Measurements from ENCODE around the gene KRTCAP3.

The KRTCAP3 gene

GRCh38 chr2:27441226-27441926 lies 805 bp upstream of the KRTCAP3 start:
- DNase-seq = no peak

GRCh38 chr2:27442920-27443282 lies 720 bp downstream of the KRTCAP3 start:
- no peak for DNase-seq

- DNase-seq = no peak
These were observed 3.0 kb downstream of the KRTCAP3 start for GRCh38 chr2:27445155-27445554.

GRCh38 chr2:27445615-27446014 lies 3.4 kb downstream of the KRTCAP3 start:
- no peak for DNase-seq

GRCh38 chr2:27446057-27446456 lies 3.9 kb downstream of the KRTCAP3 start:
- DNase-seq = peak; percentile 14

- DNase-seq = no peak
These were observed 6.2 kb downstream of the KRTCAP3 start for GRCh38 chr2:27448381-27448780.

- no peak for DNase-seq
These were observed 8.9 kb downstream of the KRTCAP3 start for GRCh38 chr2:27451095-27451494.

GRCh38 chr2:27453968-27454367 lies 11.8 kb downstream of the KRTCAP3 start:
- no peak for DNase-seq

- no peak for DNase-seq
These were observed 18.9 kb downstream of the KRTCAP3 start for GRCh38 chr2:27461118-27461517.

GRCh38 chr2:27464443-27464842 lies 22.3 kb downstream of the KRTCAP3 start:
- DNase-seq = no peak

- DNase-seq = no peak
These were observed 29.8 kb downstream of the KRTCAP3 start for GRCh38 chr2:27471961-27472360.

- no peak for DNase-seq
These were observed 43.3 kb downstream of the KRTCAP3 start for GRCh38 chr2:27485496-27485895.

GRCh38 chr2:27489118-27489497 lies 46.9 kb downstream of the KRTCAP3 start:
- DNase-seq = no peak

- peak; percentile 100 for DNase-seq
These were observed 47.6 kb downstream of the KRTCAP3 start, which contains the start of gene IFT172 for GRCh38 chr2:27489498-27490397. IFT172 (minus strand) TSS chr2:27489743; CDS start chr2:27489653, 90 bp downstream.

GRCh38 chr2:27492557-27492956 lies 50.4 kb downstream of the KRTCAP3 start:
- DNase-seq = no peak

GRCh38 chr2:27493948-27494283 lies 51.7 kb downstream of the KRTCAP3 start:
- no peak for DNase-seq

All from stimulated activated CD4-positive, alpha-beta T cell treated with anti-CD3 and anti-CD28 coated beads, Interleukin-15, amount 100 ng/mL, for 24 hours (primary cell).